HG03439 (cell line): Measurements from ENCODE around the gene FNDC3A.
"Not testable (repeated sequence)": the region's sequence is repeated elsewhere in the genome, so short reads cannot be mapped to it uniquely, and the experiment has no call there.

Source experiments
- ATAC-seq: cut with Tn5 transposase; IDR thresholded peaks from one replicate; pipeline ENCODE4 v1.9.1; 2021; ENCODE audit warnings: mild to moderate bottlenecking, moderate library complexity; ENCODE audit not compliant: unreplicated experiment

The FNDC3A gene

GRCh38 chr13:49082653-49083536 lies 107.2 kb downstream of the FNDC3A start:
- peak; percentile 79 for ATAC-seq

- ATAC-seq, result no peak
Measured at GRCh38 chr13:49084961-49085360, 109.2 kb downstream of the FNDC3A start.

GRCh38 chr13:49086722-49087121 lies 111.0 kb downstream of the FNDC3A start:
- ATAC-seq, result no peak

- ATAC-seq, result no peak
Measured at GRCh38 chr13:49093376-49093775, 117.7 kb downstream of the FNDC3A start.

- no peak for ATAC-seq
Measured at GRCh38 chr13:49097374-49097773, 121.7 kb downstream of the FNDC3A start.

- ATAC-seq, result no peak
Measured at GRCh38 chr13:49098198-49098597, 122.5 kb downstream of the FNDC3A start.

- no peak for ATAC-seq
Measured at GRCh38 chr13:49098771-49099512, 123.2 kb downstream of the FNDC3A start.

GRCh38 chr13:49099513-49099877 lies 123.8 kb downstream of the FNDC3A start:
- no peak for ATAC-seq

- no peak for ATAC-seq
Measured at GRCh38 chr13:49100637-49101570, 125.2 kb downstream of the FNDC3A start.

GRCh38 chr13:49108196-49108595 lies 132.5 kb downstream of the FNDC3A start:
- no peak for ATAC-seq

GRCh38 chr13:49110122-49110912 lies 134.6 kb downstream of the FNDC3A start:
- ATAC-seq, result peak; percentile 65

GRCh38 chr13:49110913-49111170 lies 135.1 kb downstream of the FNDC3A start:
- ATAC-seq, result no peak

- ATAC-seq, result no peak
Measured at GRCh38 chr13:49112782-49113525, 137.2 kb downstream of the FNDC3A start.

- ATAC-seq, result no peak
Measured at GRCh38 chr13:49113526-49114286, 138.0 kb downstream of the FNDC3A start.

GRCh38 chr13:49116873-49117272 lies 141.2 kb downstream of the FNDC3A start:
- ATAC-seq, result no peak

- ATAC-seq, result not testable (repeated sequence)
Measured at GRCh38 chr13:49118455-49118854, 142.7 kb downstream of the FNDC3A start.

- no peak for ATAC-seq
Measured at GRCh38 chr13:49124693-49125304, 149.1 kb downstream of the FNDC3A start.

- ATAC-seq, result no peak
Measured at GRCh38 chr13:49125964-49126524, 150.3 kb downstream of the FNDC3A start.
